Adipocyte (in vitro differentiated cells): Measurements from ENCODE around the gene DMBT1.
"Not testable (repeated sequence)": the region's sequence is repeated elsewhere in the genome, so short reads cannot be mapped to it uniquely, and the experiment has no call there.

Source experiments
- DNase-seq: peaks from one replicate; pipeline ENCODE4 v3.0.0-alpha.2; 2015; ENCODE audit warnings: low read depth
- H3K27me3 ChIP-seq: replicated peaks from 2 replicates; pipeline ENCODE4 v1.7.0; 2013; ENCODE audit warnings: mild to moderate bottlenecking, low read length, moderate library complexity; ENCODE audit not compliant: control insufficient read depth, insufficient read depth
- H3K36me3 ChIP-seq: 2 replicates; pipeline ENCODE4 v1.7.0; 2013; ENCODE audit warnings: low read length, mild to moderate bottlenecking, moderate library complexity; ENCODE audit not compliant: control insufficient read depth, insufficient read depth, severe bottlenecking
- H3K4me1 ChIP-seq: 2 replicates; pipeline ENCODE4 v1.7.0; 2013; ENCODE audit warnings: mild to moderate bottlenecking, low read length, moderate library complexity; ENCODE audit not compliant: control insufficient read depth, insufficient read depth
- H3K4me3 ChIP-seq: 2 replicates; pipeline ENCODE4 v1.7.0; 2013; ENCODE audit warnings: mild to moderate bottlenecking, low read length, moderate library complexity
- H3K9ac ChIP-seq: 2 replicates; pipeline ENCODE4 v1.7.0; 2013; ENCODE audit warnings: mild to moderate bottlenecking, low read length, moderate library complexity
- H3K9me3 ChIP-seq: 2 replicates; pipeline ENCODE4 v1.7.0; 2013; ENCODE audit warnings: mild to moderate bottlenecking, low read length, moderate library complexity; ENCODE audit not compliant: control insufficient read depth

DMBT1 gene

DNA sequence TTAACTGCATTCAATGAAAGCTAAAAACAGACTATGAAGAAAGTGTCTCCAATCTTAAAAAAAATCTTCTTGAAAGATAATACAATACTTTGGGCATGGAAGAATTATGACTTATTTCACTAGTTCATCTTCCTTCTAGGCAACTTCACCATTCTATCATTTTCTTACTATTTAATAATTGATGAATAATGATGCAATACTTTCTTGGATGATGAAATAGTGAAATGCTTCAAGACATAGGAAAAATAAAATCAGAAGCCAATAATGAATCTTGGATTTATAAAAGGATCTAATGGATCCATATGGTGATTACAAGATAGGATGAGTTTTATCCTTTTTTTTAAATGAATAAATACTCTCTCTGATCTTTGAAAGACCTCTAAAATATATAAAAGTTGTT lies 4.4 kb downstream of the DMBT1 start:
- H3K9ac ChIP-seq: no peak overlapping the region
- H3K27me3 ChIP-seq: peaks cover 33% of the 10 kb centered on the region
- DNase-seq: no peak
- no peak overlapping the region for H3K4me3 ChIP-seq
- H3K9me3 ChIP-seq: no peaks in the 10 kb centered on the region
- H3K4me1 ChIP-seq: peaks cover 9% of the 10 kb centered on the region
- H3K36me3 ChIP-seq: no peaks in the 10 kb centered on the region

DNA sequence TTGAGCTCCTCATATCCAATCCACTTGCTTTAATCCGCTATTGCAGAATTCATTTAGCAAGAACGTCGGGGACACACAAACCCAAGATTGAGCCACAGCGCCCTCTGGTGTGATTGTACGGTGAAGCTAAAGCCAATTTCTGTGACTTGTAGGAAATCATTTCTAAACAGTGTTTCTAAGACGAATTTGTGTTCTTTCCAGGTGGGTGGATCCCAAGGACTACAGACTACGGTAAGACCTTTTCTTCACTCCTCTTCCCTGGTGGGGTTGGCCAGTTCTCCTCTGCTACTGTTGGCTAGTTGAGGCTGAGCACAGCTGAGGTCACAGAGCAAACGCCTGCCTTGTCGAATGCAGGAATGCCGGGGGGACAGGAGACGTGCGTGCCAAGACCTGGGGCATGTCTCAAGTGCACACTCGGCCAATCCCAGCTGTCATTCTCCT lies 5.2 kb downstream of the DMBT1 start:
- H3K27me3 ChIP-seq: peaks cover 27% of the 10 kb centered on the region
- H3K4me3 ChIP-seq: peak overlapping the region; percentile 78
- H3K9ac ChIP-seq: peak overlapping the region; percentile 72
- H3K36me3 ChIP-seq: no peaks in the 10 kb centered on the region
- DNase-seq: peak; percentile 94
- no peaks in the 10 kb centered on the region for H3K9me3 ChIP-seq
- peaks cover 9% of the 10 kb centered on the region for H3K4me1 ChIP-seq

DNA sequence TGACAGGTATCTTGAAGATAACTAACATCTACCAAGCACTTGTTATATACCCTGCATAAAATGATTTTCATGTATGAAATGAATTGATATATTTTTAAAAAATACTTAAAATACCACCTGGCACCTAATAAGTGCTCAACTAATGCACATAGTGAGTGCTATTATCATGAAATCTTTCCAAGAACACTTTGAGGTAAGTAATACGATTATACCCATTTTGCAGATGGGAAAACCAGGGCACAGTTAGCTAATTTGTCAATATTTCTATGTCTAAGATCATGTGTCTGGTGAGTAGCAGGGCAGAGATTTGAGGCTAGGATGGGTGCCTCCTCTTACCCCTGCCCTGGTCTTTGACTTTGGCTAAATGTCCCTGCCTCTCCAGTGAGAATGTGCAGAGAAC lies 6.1 kb downstream of the DMBT1 start:
- H3K9ac ChIP-seq: no peak overlapping the region
- peaks cover 9% of the 10 kb centered on the region for H3K4me1 ChIP-seq
- H3K9me3 ChIP-seq: no peaks in the 10 kb centered on the region
- H3K4me3 ChIP-seq: no peak overlapping the region
- H3K36me3 ChIP-seq: no peaks in the 10 kb centered on the region
- DNase-seq: no peak
- H3K27me3 ChIP-seq: peaks cover 20% of the 10 kb centered on the region

DNA sequence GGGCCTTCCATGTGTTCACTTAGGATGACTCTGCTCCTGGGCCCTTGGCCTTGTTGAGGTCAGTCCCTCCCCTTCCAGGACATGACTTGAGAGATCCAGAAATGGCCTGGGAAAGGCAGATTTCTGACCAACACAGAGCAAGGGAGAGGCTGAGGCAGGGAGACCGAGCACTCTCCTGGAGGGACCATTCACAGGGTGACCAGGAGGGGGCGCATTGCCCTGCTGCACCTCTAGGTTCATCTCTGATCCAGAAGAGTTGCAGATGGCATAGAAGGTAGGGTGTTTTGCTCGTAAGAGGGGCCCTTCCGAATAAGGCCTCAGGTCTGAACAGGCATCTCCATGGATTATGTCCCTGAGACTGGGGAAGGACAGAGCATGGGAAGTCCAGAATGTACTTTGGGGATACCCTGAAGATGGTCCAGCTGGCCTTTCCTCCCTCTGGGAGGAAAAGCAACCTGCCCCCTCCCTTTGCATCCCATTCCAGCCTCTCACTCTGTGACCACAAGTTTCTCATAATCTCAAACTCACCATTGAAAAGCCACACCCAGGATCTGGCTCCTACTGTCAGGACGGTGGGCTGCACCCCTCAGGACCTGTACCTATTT lies 6.6 kb downstream of the DMBT1 start:
- H3K9me3 ChIP-seq: no peaks in the 10 kb centered on the region
- H3K4me1 ChIP-seq: peaks cover 9% of the 10 kb centered on the region
- peaks cover 16% of the 10 kb centered on the region for H3K27me3 ChIP-seq
- peak; percentile 29 for DNase-seq
- no peaks in the 10 kb centered on the region for H3K36me3 ChIP-seq
- no peak overlapping the region for H3K4me3 ChIP-seq
- no peak overlapping the region for H3K9ac ChIP-seq

DNA sequence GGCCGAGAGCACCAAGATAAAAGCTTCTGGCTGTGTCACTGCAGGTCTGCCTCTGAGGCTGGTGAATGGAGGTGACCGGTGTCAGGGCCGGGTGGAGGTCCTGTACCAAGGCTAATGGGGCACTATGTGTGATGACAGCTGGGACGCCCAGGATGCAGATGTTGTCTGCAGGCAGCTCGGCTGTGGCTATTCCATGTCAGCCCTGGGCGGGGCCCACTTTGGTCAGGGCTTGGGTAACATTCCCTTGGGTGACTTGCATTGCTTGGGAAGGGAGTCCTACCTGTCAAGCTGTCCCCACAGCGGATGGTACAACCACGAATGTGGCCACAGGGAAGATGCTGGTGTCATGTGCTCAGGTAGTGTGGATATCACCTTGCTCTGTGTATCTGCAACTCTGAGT lies 8.0 kb downstream of the DMBT1 start:
- Histone ChIP-seq H3K9ac (no peak overlapping the region), H3K4me1 (peaks cover 9% of the 10 kb centered on the region), H3K27me3 (peaks cover 12% of the 10 kb centered on the region), H3K4me3 (no peak overlapping the region), H3K9me3 (no peaks in the 10 kb centered on the region), H3K36me3 (no peaks in the 10 kb centered on the region)
- no peak for DNase-seq

DNA sequence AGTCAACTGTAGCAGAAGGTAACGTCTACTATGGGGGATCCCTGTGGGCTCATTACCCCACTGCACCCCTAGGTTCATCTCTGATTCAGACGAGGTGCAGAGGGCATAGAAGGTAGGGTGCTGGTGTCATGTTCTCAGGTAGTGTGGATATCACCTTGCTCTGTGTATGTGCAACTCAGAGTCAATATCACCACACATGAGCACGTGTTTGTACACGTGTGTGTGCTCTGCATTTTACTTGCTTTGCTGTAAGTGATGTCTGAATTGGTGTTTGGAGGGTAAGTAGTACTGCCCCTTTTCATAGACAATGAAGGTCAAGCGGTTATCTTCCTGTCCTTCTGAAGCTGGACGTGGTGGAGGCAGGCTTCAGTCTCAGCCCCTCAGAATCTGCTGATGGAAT lies 10.4 kb downstream of the DMBT1 start:
- Histone ChIP-seq H3K4me3 (no peak overlapping the region), H3K4me1 (peaks cover under 1% of the 10 kb centered on the region), H3K36me3 (no peaks in the 10 kb centered on the region), H3K9ac (no peak overlapping the region), H3K9me3 (peaks cover 19% of the 10 kb centered on the region), H3K27me3 (peaks cover 16% of the 10 kb centered on the region)
- DNase-seq: no peak

DNA sequence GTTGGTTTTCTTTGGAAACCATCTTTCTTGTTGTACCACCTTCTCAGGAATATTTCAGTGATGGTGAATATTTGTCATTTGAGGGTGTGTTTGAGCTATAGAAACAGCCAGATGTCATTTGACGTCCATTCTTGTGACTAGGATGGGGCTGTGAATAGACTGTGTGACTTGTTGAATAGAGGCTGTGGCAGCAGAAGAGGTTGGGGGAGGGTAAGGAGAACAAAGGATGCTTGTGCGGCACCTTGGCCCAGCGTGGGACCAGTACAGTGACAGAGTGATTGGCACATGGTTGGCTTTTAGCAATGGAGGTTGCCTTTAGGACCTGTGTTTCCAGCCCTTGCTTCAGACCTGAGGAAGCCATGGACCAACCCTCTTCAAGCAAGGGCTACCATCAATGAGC lies 11.3 kb downstream of the DMBT1 start:
- no peaks in the 10 kb centered on the region for H3K36me3 ChIP-seq
- no peaks in the 10 kb centered on the region for H3K4me1 ChIP-seq
- H3K27me3 ChIP-seq: peaks cover 16% of the 10 kb centered on the region
- H3K9ac ChIP-seq: no peak overlapping the region
- H3K4me3 ChIP-seq: no peak overlapping the region
- DNase-seq: no peak
- peaks cover 19% of the 10 kb centered on the region for H3K9me3 ChIP-seq

DNA sequence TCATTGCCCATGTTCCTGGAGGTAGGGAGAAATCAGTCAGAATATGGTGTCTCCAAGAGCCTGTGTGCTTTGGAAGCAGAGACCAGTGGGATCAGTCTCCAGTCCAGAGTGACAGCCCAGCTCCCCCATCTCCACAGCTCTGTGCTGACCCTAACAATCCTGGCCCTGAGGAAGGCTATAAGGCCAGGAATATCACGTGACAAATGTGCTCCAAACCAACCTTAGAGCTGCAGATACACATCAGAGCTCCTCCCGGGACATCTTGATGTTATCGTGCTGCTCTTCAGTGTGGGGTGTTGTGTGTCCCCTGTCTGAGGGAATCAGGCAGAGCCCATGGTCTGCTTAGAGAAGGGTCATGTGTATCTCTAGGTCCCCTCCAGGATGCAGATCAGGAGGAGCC lies 15.2 kb downstream of the DMBT1 start:
- Histone ChIP-seq H3K4me1 (no peaks in the 10 kb centered on the region), H3K9me3 (peaks cover 19% of the 10 kb centered on the region), H3K9ac (no peak overlapping the region), H3K4me3 (no peak overlapping the region), H3K27me3 (peaks cover 20% of the 10 kb centered on the region), H3K36me3 (no peaks in the 10 kb centered on the region)
- DNase-seq: no peak

DNA sequence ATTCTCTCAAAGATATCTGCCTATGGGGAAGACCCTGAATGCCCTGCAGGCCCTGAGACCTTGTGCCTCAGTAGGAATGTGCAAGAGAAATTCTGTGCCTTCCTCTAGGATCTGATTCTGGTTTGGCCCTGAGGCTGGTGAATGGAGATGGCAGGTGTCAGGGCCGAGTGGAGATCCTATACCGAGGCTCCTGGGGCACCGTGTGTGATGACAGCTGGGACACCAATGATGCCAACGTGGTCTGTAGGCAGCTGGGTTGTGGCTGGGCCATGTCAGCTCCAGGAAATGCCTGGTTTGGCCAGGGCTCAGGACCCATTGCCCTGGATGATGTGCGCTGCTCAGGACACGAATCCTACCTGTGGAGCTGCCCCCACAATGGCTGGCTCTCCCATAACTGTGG lies 15.7 kb downstream of the DMBT1 start:
- Histone ChIP-seq H3K9me3 (peaks cover 19% of the 10 kb centered on the region), H3K36me3 (no peaks in the 10 kb centered on the region), H3K4me3 (no peak overlapping the region), H3K27me3 (peaks cover 20% of the 10 kb centered on the region), H3K4me1 (no peaks in the 10 kb centered on the region), H3K9ac (no peak overlapping the region)
- no peak for DNase-seq

DNA sequence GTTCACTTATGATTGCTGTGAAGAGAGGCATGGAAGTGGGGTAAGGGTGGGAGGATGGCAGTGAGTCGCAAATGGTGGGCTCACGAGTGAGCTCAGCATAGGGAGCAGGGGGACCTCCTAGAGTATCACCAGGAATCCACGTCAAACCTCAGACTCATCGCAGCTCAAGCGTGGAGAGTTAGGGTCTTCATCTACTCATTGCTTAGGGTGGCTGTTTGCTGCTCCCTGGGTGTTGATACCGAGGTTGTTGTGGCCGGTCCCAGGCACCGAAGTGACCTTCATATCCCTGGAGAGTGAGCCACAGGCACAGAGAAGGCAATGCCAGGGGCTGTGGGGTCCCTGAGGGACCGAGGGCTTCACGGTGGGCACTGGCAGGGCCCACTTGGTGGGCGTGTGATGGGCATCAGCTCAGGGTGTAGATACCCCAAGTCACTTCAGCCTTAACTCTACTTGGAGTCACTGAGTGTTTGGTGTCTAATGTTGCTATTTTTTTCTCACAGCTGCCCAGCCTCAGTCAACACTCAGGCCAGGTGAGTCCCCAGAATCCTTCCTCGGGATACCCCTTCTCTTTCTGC lies 16.8 kb downstream of the DMBT1 start:
- no peak overlapping the region for H3K9ac ChIP-seq

DNA sequence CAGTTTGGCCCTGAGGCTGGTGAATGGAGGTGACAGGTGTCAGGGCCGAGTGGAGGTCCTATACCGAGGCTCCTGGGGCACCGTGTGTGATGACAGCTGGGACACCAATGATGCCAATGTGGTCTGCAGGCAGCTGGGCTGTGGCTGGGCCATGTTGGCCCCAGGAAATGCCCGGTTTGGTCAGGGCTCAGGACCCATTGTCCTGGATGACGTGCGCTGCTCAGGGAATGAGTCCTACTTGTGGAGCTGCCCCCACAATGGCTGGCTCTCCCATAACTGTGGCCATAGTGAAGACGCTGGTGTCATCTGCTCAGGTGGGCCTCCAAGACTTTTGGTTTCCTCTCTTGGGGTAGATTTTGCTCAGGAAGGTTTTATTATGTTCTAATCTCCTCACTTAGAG lies 25.5 kb downstream of the DMBT1 start:
- not testable (repeated sequence) for DNase-seq, H3K9ac ChIP-seq, H3K4me1 ChIP-seq, H3K36me3 ChIP-seq, H3K27me3 ChIP-seq, H3K9me3 ChIP-seq, H3K4me3 ChIP-seq

More for the DNA sequence above, 16.8 kb downstream of the DMBT1 start:
- no peak for DNase-seq
- H3K9me3 ChIP-seq: peaks cover 19% of the 10 kb centered on the region
- H3K4me3 ChIP-seq: no peak overlapping the region
- H3K27me3 ChIP-seq: peaks cover 17% of the 10 kb centered on the region
- no peaks in the 10 kb centered on the region for H3K36me3 ChIP-seq
- H3K4me1 ChIP-seq: no peaks in the 10 kb centered on the region
